ENCODE measurements around the gene TACR1.

DNA sequence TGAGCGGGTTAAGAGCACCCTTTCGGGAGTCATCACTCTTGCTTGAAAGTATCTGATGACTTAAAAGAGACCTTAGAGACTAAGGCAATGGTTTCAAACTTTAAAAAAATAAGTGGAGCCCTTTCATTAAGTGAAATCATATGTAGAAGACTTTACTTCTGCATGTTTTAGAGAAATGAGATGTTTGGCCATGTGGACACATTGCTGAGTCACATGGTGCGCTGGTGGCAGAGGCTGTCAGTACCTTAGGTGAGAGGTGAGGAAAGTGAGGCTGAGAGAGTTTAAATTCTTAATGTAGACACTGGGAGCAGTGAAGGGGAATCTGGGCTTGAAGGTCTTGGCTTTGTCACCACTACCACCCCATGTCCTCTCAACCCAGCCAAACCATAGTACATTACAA is 109.8 kb downstream of the TACR1 start:
- TF ChIP-seq EP300 (IDR thresholded peaks at IDR 0.05; ENCODE audit: borderline replicate concordance) (no peak), YY1 (IDR thresholded peaks at IDR 0.05; ENCODE audit: low read depth) (no peak)
